ENCODE data around the gene TBCK. TPM values are rescaled to one million over a fixed set of nuclear protein-coding genes. Genes with fewer than 3 reads are reported as not detected.

Gene TBCK
- polyA plus RNA-seq, 1 donor (not counting 4 experiments of a cell fraction or from before 2014, with no cell fraction given): 19.3 TPM

GRCh38 chr4:106269711-106270110, 46.3 kb downstream of the TBCK start:
- DNase-seq (ENCODE audit: low read depth, low spot score): no peak
- H3K9me1 ChIP-seq (ENCODE audit: control insufficient read depth, extremely low read depth, insufficient read depth, low read length): no peaks in the 10 kb centered on the region
- H2AFZ ChIP-seq (ENCODE audit: control insufficient read depth, low read length): no peak overlapping the region
- no peak overlapping the region for H3K4me2 ChIP-seq (ENCODE audit: control insufficient read depth, extremely low read depth, insufficient read depth, low read depth, low read length)
- H3K4me3 ChIP-seq (ENCODE audit: control insufficient read depth in 2 of 3, extremely low read depth in 1 of 3, insufficient read depth in 2 of 3, low read depth in 1 of 3, low read length in 3 of 3): no peak overlapping the region
- no peak overlapping the region for H3K27ac ChIP-seq (ENCODE audit: control insufficient read depth, insufficient read depth, low read length)
- TF ChIP-seq CTCF (optimal IDR thresholded peaks at IDR 0.05 in 1 of 3, IDR thresholded peaks at IDR 0.05 in 1 of 3, conservative IDR thresholded peaks at IDR 0.05 in 1 of 3; ENCODE audit: extremely low read depth in 1 of 3, insufficient read depth in 2 of 3, low read length in 3 of 3) (no peak), EZH2 (IDR thresholded peaks at IDR 0.05; ENCODE audit: low read length) (no peak)
- H4K20me1 ChIP-seq (ENCODE audit: control insufficient read depth, extremely low read depth, insufficient read depth, low read length): no peaks in the 10 kb centered on the region
- no peak overlapping the region for H3K9ac ChIP-seq (ENCODE audit: control insufficient read depth, extremely low read depth, insufficient read depth, low read length)
- no peak for FAIRE-seq
- H3K36me3 ChIP-seq (ENCODE audit: control insufficient read depth in 2 of 2, extremely low read depth in 1 of 2, insufficient read depth in 2 of 2, low read length in 2 of 2): no peaks in the 10 kb centered on the region
- no peaks in the 10 kb centered on the region for H3K79me2 ChIP-seq (ENCODE audit: control insufficient read depth, insufficient read depth, low read length)
- dilution Hi-C loops (cut with MboI; ENCODE audit: extremely low pct_ligation_motif_present, low sequenced_read_pairs): no loop called here
- H3K27me3 ChIP-seq (ENCODE audit: control insufficient read depth, extremely low read depth, insufficient read depth, low read length): no peaks in the 10 kb centered on the region
- H3K4me1 ChIP-seq (ENCODE audit: control insufficient read depth, extremely low read depth, insufficient read depth, low read length): no peaks in the 10 kb centered on the region
- H3K9me3 ChIP-seq (ENCODE audit: control insufficient read depth, low read depth, low read length): no peaks in the 10 kb centered on the region

- DNase-seq (ENCODE audit: low read depth, low spot score) (no peak), FAIRE-seq (no peak)
- dilution Hi-C loops (cut with MboI; ENCODE audit: extremely low pct_ligation_motif_present, low sequenced_read_pairs): no loop called here
- H3K36me3 ChIP-seq (ENCODE audit: control insufficient read depth in 2 of 2, extremely low read depth in 1 of 2, insufficient read depth in 2 of 2, low read length in 2 of 2): no peaks in the 10 kb centered on the region
- no peaks in the 10 kb centered on the region for H3K79me2 ChIP-seq (ENCODE audit: control insufficient read depth, insufficient read depth, low read length)
- no peaks in the 10 kb centered on the region for H3K9me1 ChIP-seq (ENCODE audit: control insufficient read depth, extremely low read depth, insufficient read depth, low read length)
- no peak for TF ChIP-seq CTCF (optimal IDR thresholded peaks at IDR 0.05 in 1 of 3, IDR thresholded peaks at IDR 0.05 in 1 of 3, conservative IDR thresholded peaks at IDR 0.05 in 1 of 3; ENCODE audit: extremely low read depth in 1 of 3, insufficient read depth in 2 of 3, low read length in 3 of 3)
- TF ChIP-seq EZH2 (IDR thresholded peaks at IDR 0.05; ENCODE audit: low read length): no peak
- no peaks in the 10 kb centered on the region for H3K27me3 ChIP-seq (ENCODE audit: control insufficient read depth, extremely low read depth, insufficient read depth, low read length)
- H3K4me3 ChIP-seq (ENCODE audit: control insufficient read depth in 2 of 3, extremely low read depth in 1 of 3, insufficient read depth in 2 of 3, low read depth in 1 of 3, low read length in 3 of 3): no peak overlapping the region
- no peak overlapping the region for H2AFZ ChIP-seq (ENCODE audit: control insufficient read depth, low read length)
- H3K9me3 ChIP-seq (ENCODE audit: control insufficient read depth, low read depth, low read length): no peaks in the 10 kb centered on the region
- H3K27ac ChIP-seq (ENCODE audit: control insufficient read depth, insufficient read depth, low read length): no peak overlapping the region
- H4K20me1 ChIP-seq (ENCODE audit: control insufficient read depth, extremely low read depth, insufficient read depth, low read length): no peaks in the 10 kb centered on the region
- no peak overlapping the region for H3K9ac ChIP-seq (ENCODE audit: control insufficient read depth, extremely low read depth, insufficient read depth, low read length)
- peaks cover 5% of the 10 kb centered on the region for H3K4me1 ChIP-seq (ENCODE audit: control insufficient read depth, extremely low read depth, insufficient read depth, low read length)
- H3K4me2 ChIP-seq (ENCODE audit: control insufficient read depth, extremely low read depth, insufficient read depth, low read depth, low read length): no peak overlapping the region
These were observed 47.2 kb downstream of the TBCK start for GRCh38 chr4:106268786-106269185.
